RCC 7860 (cell line): ENCODE measurements around the gene TACC2.

Experiments used
- DNase-seq: peaks from one replicate; pipeline ENCODE4 v3.0.0-alpha.2; 2015; ENCODE audit warnings: low spot score
- FAIRE-seq: peaks from 2 replicates; lab custom pipeline; 2012; peaks lifted over from hg19 to GRCh38; lab: Jason Lieb, UNC

Gene TACC2

GRCh38 chr10:122286867-122287266 lies 297.9 kb downstream of the TACC2 start:
- FAIRE-seq (peak; percentile 91), DNase-seq (peak; percentile 87)

- no peak for FAIRE-seq
- DNase-seq: no peak
Observed at GRCh38 chr10:122287570-122287969, 298.6 kb downstream of the TACC2 start.

- DNase-seq (no peak), FAIRE-seq (no peak)
Observed at GRCh38 chr10:122288262-122288661, 299.3 kb downstream of the TACC2 start.

- FAIRE-seq: no peak
- DNase-seq: no peak
Observed at GRCh38 chr10:122288917-122289316, 300.0 kb downstream of the TACC2 start.

- DNase-seq (no peak), FAIRE-seq (no peak)
Observed at GRCh38 chr10:122290334-122290733, 301.4 kb downstream of the TACC2 start.

- no peak for DNase-seq
- FAIRE-seq: no peak
Observed at GRCh38 chr10:122290833-122291532, 302.0 kb downstream of the TACC2 start.

- no peak for DNase-seq
- no peak for FAIRE-seq
Observed at GRCh38 chr10:122291739-122292138, 302.8 kb downstream of the TACC2 start.

GRCh38 chr10:122292376-122292775 lies 303.4 kb downstream of the TACC2 start:
- DNase-seq (no peak), FAIRE-seq (no peak)

GRCh38 chr10:122293156-122293960 lies 304.4 kb downstream of the TACC2 start:
- no peak for FAIRE-seq
- no peak for DNase-seq

GRCh38 chr10:122293961-122294380 lies 305.0 kb downstream of the TACC2 start:
- no peak for DNase-seq
- FAIRE-seq: no peak

GRCh38 chr10:122294511-122295450 lies 305.8 kb downstream of the TACC2 start:
- DNase-seq (no peak), FAIRE-seq (no peak)

- no peak for FAIRE-seq
- DNase-seq: no peak
Observed at GRCh38 chr10:122295451-122295809, 306.5 kb downstream of the TACC2 start.

- peak; percentile 92 for FAIRE-seq
- peak; percentile 64 for DNase-seq
Observed at GRCh38 chr10:122296363-122297120, 307.6 kb downstream of the TACC2 start.

GRCh38 chr10:122297583-122297982 lies 308.6 kb downstream of the TACC2 start:
- DNase-seq (no peak), FAIRE-seq (no peak)

GRCh38 chr10:122298206-122298597 lies 309.2 kb downstream of the TACC2 start:
- FAIRE-seq (no peak), DNase-seq (no peak)

GRCh38 chr10:122298598-122299301 lies 309.8 kb downstream of the TACC2 start:
- DNase-seq (peak; percentile 77), FAIRE-seq (peak; percentile 69)

- DNase-seq: no peak
- no peak for FAIRE-seq
Observed at GRCh38 chr10:122299423-122300075, 310.6 kb downstream of the TACC2 start.

GRCh38 chr10:122301055-122301810 lies 312.3 kb downstream of the TACC2 start:
- DNase-seq: peak; percentile 99
- peak; percentile 98 for FAIRE-seq

GRCh38 chr10:122301811-122302115 lies 312.8 kb downstream of the TACC2 start:
- FAIRE-seq: no peak
- no peak for DNase-seq
